22Rv1 (cell line): ENCODE results near the gene MAP3K3.
A peak's percentile ranks its signal among the peaks of the same experiment; 100 is the strongest.

Source experiments
- H3K27ac ChIP-seq: fragments of 450-650 bp; 2 replicates; pipeline ENCODE4 v1.5.1; 2017
- ZFX ChIP-seq: fragments of 450-650 bp; IDR thresholded peaks from 2 replicates; pipeline ENCODE4 v1.6.1; 2017; ENCODE audit warnings: antibody characterized with exemption, borderline replicate concordance
- TF ChIP-seq, protein P1 (sequence below): fragments of 450-650 bp; IDR thresholded peaks from 2 replicates; pipeline ENCODE4 v1.5.1; 2017; ENCODE audit warnings: mild to moderate bottlenecking

MAP3K3 gene

DNA sequence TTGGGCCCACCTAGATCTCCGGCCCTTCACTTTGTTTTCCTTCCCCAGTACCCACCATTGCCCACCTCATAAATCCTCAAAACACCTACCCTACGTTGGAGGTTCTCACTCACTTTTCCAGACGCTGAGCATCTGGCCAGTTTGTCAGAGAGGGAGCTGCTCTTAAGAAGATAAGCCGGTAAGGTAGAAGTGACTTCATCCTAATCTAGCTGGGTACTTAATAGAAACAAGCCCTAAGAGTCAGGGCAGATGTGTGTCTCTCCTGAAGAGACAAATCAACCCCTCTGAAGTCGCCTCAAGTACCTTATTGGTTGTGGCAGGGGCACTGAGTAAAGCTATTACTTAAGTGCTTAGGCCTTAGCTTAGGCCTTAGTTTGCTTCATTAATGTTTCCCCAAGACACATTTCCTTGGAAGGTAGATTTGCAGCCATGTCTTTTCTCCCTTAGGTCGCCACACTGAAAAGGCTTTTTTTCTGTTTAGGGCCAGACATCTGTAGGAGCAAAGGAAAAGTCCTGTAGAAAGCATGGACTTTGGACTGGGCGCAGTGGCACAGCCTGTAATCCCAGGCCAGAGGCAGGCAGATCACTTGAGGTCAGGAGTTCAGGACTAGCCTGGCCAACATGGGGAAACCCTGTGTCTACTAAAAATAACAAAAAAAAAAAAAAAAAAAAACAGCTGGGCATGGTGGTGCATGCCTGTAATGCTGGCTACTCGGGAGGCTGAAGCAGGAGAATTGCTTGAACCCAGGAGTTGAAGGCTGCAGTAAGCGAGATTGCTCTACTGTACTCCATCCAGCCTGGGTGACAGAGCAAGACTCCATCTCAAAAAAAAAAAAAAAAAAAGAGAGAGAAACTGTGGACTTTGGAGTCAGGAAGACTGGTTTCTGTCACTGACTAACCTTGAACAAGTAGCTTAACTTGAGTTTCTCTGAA is 20.5 kb upstream of the MAP3K3 start:
- peak overlapping the region; percentile 78 for H3K27ac ChIP-seq
- no peak for TF ChIP-seq ZFX
- TF ChIP-seq, protein P1, sequence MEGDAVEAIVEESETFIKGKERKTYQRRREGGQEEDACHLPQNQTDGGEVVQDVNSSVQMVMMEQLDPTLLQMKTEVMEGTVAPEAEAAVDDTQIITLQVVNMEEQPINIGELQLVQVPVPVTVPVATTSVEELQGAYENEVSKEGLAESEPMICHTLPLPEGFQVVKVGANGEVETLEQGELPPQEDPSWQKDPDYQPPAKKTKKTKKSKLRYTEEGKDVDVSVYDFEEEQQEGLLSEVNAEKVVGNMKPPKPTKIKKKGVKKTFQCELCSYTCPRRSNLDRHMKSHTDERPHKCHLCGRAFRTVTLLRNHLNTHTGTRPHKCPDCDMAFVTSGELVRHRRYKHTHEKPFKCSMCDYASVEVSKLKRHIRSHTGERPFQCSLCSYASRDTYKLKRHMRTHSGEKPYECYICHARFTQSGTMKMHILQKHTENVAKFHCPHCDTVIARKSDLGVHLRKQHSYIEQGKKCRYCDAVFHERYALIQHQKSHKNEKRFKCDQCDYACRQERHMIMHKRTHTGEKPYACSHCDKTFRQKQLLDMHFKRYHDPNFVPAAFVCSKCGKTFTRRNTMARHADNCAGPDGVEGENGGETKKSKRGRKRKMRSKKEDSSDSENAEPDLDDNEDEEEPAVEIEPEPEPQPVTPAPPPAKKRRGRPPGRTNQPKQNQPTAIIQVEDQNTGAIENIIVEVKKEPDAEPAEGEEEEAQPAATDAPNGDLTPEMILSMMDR, result no peak

DNA sequence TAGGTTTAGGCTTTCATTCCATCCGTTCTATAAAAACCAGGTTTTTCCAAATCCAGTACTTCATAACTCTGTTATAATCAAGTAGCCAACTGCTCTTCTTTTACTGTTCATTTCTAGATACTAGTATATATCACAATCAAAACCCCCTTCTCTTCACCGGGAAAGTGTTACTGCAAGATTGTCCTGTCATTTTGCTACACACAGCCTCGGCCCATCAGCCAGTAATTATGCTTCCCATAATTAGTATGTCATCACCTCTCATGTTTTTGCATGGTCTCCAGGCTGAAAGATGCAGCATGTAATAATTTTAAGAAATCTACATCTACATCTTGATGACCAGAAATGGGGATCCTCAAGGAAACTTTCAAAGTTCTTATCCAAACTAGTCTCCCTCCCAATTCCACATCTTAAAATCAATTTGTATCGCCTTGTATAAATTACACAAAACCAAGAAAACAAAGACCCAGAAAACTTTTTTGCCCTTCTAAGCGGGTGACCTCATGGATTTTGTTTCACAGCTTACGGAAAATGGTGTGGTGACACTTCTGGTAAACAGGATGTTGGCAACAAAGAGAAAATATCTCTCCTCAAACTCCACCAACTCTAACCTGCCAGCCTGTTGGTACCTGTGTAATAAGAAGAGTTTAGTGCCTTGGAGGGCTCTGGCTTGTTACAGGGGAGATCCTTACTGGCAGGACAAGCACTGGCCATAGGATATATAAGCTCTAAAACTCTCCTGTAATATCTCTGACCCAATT is 12.2 kb upstream of the MAP3K3 start:
- TF ChIP-seq, protein P1, result no peak
- TF ChIP-seq ZFX, result no peak
- H3K27ac ChIP-seq, result no peak overlapping the region

DNA sequence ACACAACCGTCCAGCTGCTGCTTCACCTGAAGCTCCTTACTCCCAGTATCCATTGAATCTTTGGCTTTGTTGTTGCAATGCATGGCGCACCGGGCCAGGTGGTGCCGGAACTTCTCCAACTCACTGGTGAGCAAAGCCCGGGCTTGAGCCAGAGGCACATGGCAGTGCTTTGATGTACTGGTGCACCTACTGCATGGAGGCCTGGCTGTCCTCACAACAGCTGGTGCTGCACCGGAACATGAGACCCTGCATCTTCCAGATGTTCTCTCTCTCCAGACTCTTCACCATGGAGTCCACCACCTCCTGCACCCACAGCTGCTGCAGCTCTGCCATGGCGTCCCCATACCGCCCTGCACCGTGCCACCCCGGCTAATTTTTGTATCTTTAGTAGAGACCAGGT is 11.4 kb upstream of the MAP3K3 start:
- no peak overlapping the region for H3K27ac ChIP-seq
- TF ChIP-seq, protein P1, result no peak
- TF ChIP-seq ZFX, result no peak

DNA sequence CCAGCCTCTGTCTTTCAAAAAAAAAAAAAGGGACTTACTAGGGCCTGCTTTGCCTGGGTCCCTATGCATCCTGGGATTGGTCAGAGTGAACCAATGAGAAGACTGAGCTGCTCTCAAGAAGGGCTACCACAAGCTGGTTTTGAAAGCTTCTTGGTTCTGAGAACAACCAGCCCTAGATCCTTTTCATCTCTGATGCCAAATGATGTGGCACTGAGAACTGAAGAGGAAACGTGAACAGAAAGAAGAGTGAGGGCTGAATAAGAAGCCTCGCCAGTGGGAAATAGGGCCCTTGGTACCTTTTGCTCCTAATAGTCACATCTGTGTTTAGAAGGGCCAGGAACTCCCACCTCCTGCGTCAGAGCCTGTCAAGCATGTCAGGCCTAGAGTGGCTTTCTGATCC is 10.9 kb upstream of the MAP3K3 start:
- TF ChIP-seq, protein P1, result no peak
- TF ChIP-seq ZFX, result no peak
- no peak overlapping the region for H3K27ac ChIP-seq

GRCh38 chr17:63613663-63614062 is 8.6 kb upstream of the MAP3K3 start:
- H3K27ac ChIP-seq, result no peak overlapping the region
- no peak for TF ChIP-seq ZFX
- TF ChIP-seq, protein P1, result no peak

DNA sequence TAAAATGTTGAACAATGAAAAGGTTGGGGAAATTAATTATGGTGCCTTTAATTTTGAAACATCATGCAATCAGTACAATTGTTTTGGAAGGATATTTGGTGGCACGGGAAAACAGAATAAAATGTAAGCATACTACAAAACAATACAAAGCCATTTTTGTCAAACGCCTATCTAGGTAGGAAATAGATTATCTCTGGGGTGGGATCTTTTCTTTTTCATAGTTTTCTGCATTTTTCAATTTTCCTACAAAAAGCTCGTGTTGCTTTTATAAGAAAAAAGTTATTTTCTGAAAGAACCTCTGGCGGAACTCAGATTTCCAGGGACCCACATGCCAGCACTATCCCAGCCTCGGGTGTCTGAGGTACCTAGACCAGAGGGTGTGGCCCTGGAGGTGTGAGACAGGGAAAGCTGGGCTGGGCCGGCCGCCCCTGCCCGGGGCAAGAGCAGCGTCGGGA is 961 bp upstream of the MAP3K3 start:
- peak overlapping the region; percentile 80 for H3K27ac ChIP-seq
- no peak for TF ChIP-seq ZFX
- TF ChIP-seq, protein P1, result no peak
